AG09319 (cell line): Measurements from ENCODE around the gene GRIK3.

Source experiments
- DNase-seq: peaks from one replicate; pipeline ENCODE4 v3.0.0-alpha.2; 2010; ENCODE audit warnings: low read depth; ENCODE audit errors: extremely low read depth
- CTCF ChIP-seq: IDR thresholded peaks from 2 replicates; pipeline ENCODE4 v1.5.1; 2011; ENCODE audit warnings: low read depth, mild to moderate bottlenecking, inconsistent platforms, low read length, moderate library complexity

GRIK3 gene

GRCh38 chr1:36864182-36864822 lies 170.0 kb downstream of the GRIK3 start:
- no peak for DNase-seq
- no peak; the same call in 1 of the 2 replicates for TF ChIP-seq CTCF

- no peak for DNase-seq
- TF ChIP-seq CTCF = no peak
Observed at GRCh38 chr1:36863500-36863899, 170.8 kb downstream of the GRIK3 start.

- DNase-seq = no peak
- TF ChIP-seq CTCF = no peak
Observed at GRCh38 chr1:36863061-36863460, 171.3 kb downstream of the GRIK3 start.

- DNase-seq = no peak
- no peak for TF ChIP-seq CTCF
Observed at GRCh38 chr1:36861375-36861774, 172.9 kb downstream of the GRIK3 start.

- no peak for DNase-seq
- TF ChIP-seq CTCF = no peak
Observed at GRCh38 chr1:36859926-36860325, 174.4 kb downstream of the GRIK3 start.

- DNase-seq = no peak
- TF ChIP-seq CTCF = no peak
Observed at GRCh38 chr1:36858981-36859380, 175.3 kb downstream of the GRIK3 start.

GRCh38 chr1:36858553-36858952 lies 175.8 kb downstream of the GRIK3 start:
- no peak for DNase-seq
- no peak for TF ChIP-seq CTCF
